ENCODE results near the gene IMPA2.

GRCh38 chr18:11953113-11953512, 28.2 kb upstream of the IMPA2 start:
- TF ChIP-seq, protein P1, sequence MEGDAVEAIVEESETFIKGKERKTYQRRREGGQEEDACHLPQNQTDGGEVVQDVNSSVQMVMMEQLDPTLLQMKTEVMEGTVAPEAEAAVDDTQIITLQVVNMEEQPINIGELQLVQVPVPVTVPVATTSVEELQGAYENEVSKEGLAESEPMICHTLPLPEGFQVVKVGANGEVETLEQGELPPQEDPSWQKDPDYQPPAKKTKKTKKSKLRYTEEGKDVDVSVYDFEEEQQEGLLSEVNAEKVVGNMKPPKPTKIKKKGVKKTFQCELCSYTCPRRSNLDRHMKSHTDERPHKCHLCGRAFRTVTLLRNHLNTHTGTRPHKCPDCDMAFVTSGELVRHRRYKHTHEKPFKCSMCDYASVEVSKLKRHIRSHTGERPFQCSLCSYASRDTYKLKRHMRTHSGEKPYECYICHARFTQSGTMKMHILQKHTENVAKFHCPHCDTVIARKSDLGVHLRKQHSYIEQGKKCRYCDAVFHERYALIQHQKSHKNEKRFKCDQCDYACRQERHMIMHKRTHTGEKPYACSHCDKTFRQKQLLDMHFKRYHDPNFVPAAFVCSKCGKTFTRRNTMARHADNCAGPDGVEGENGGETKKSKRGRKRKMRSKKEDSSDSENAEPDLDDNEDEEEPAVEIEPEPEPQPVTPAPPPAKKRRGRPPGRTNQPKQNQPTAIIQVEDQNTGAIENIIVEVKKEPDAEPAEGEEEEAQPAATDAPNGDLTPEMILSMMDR (IDR thresholded peaks at IDR 0.05; ENCODE audit: poor library complexity), result no peak
- TF ChIP-seq EZH2phosphoT487 (IDR thresholded peaks at IDR 0.05; ENCODE audit: low read depth, severe bottlenecking, unreplicated experiment), result no peak
- TF ChIP-seq EZH2 (IDR thresholded peaks at IDR 0.05; ENCODE audit: borderline replicate concordance), result no peak

All from hepatocyte (in vitro differentiated cells).